DND-41 (cell line): Measurements from ENCODE around the gene LTBR.

Experiments used
- ATAC-seq: fragments of 200-7000 bp; cut with Tn5 transposase; 3 replicates; pipeline ENCODE4 v1.9.1; 2021; ENCODE audit warnings: low read depth; ENCODE audit not compliant: insufficient read depth
- DNase-seq: peaks from one replicate; pipeline ENCODE4 v3.0.0-alpha.2; 2020
- H2AFZ ChIP-seq: 2 replicates; pipeline ENCODE4 v1.6.0; 2012; ENCODE audit warnings: low read depth, low read length
- H3K27ac ChIP-seq: 2 replicates; pipeline ENCODE4 v1.5.1; 2012; ENCODE audit warnings: low read length, inconsistent platforms
- H3K27me3 ChIP-seq: fragments of 200-600 bp; sonication (generic); 2 replicates; pipeline ENCODE4 v1.6.0; 2012; ENCODE audit warnings: low read length, mild to moderate bottlenecking, inconsistent platforms; ENCODE audit not compliant: insufficient read depth, poor library complexity
- H3K36me3 ChIP-seq: 2 replicates; pipeline ENCODE4 v1.5.1; 2012; ENCODE audit warnings: low read length, inconsistent platforms; ENCODE audit not compliant: insufficient read depth
- H3K4me1 ChIP-seq: 2 replicates; pipeline ENCODE4 v1.5.1; 2012; ENCODE audit warnings: mild to moderate bottlenecking, low read length; ENCODE audit not compliant: insufficient read depth
- H3K4me2 ChIP-seq: 2 replicates; pipeline ENCODE4 v1.6.0; 2012; ENCODE audit warnings: mild to moderate bottlenecking, moderate library complexity, low read length, inconsistent platforms; ENCODE audit not compliant: insufficient read depth
- H3K4me3 ChIP-seq, 2 experiments: fragments of 200-600 bp in 1 of 2; shearing (Covaris generic) in 1 of 2; 2 replicates each; pipeline ENCODE4 v1.5.1; 2012 to 2016; ENCODE audit warnings: inconsistent platforms in 2 of 2, low read length in 2 of 2, mild to moderate bottlenecking in 2 of 2, low read depth in 1 of 2, moderate library complexity in 1 of 2
- H3K79me2 ChIP-seq: 2 replicates; pipeline ENCODE4 v1.6.0; 2012; ENCODE audit warnings: low read length, inconsistent platforms; ENCODE audit not compliant: insufficient read depth
- H3K9ac ChIP-seq: 2 replicates; pipeline ENCODE4 v1.6.0; 2012; ENCODE audit warnings: low read depth, mild to moderate bottlenecking, inconsistent platforms, low read length, moderate library complexity
- H3K9me3 ChIP-seq: 2 replicates; pipeline ENCODE4 v1.5.1; 2012; ENCODE audit warnings: low read length, moderate library complexity, mild to moderate bottlenecking, inconsistent platforms; ENCODE audit not compliant: insufficient read depth, severe bottlenecking
- H4K20me1 ChIP-seq: 2 replicates; pipeline ENCODE4 v1.6.0; 2012; ENCODE audit warnings: low read length; ENCODE audit not compliant: insufficient read depth
- CTCF ChIP-seq: IDR thresholded peaks from 2 replicates; pipeline ENCODE4 v1.5.1; 2012; ENCODE audit warnings: borderline replicate concordance, low read length, moderate library complexity, mild to moderate bottlenecking; ENCODE audit not compliant: poor library complexity, severe bottlenecking; ENCODE audit errors: extremely low read depth
- EZH2 ChIP-seq: IDR thresholded peaks from 3 replicates; pipeline ENCODE4 v1.6.1; 2012; ENCODE audit warnings: borderline replicate concordance, low read depth, mild to moderate bottlenecking, moderate library complexity, low read length, inconsistent platforms; ENCODE audit not compliant: severe bottlenecking

LTBR gene

GRCh38 chr12:6387541-6387940 lies 3.6 kb downstream of the LTBR start:
- DNase-seq: no peak
- no peak for ATAC-seq
- Histone ChIP-seq H3K9ac (no peak overlapping the region), H3K4me1 (no peaks in the 10 kb centered on the region), H3K27ac (no peak overlapping the region), H3K79me2 (no peaks in the 10 kb centered on the region), H3K9me3 (no peaks in the 10 kb centered on the region), H2AFZ (no peak overlapping the region), H4K20me1 (no peaks in the 10 kb centered on the region), H3K4me3 (no peak overlapping the region), H3K36me3 (no peaks in the 10 kb centered on the region), H3K4me2 (no peak overlapping the region), H3K27me3 (peaks cover 11% of the 10 kb centered on the region)
- TF ChIP-seq CTCF: no peak

- no peaks in the 10 kb centered on the region for H3K79me2 ChIP-seq
- no peak overlapping the region for H3K4me3 ChIP-seq
- no peaks in the 10 kb centered on the region for H3K9me3 ChIP-seq
- TF ChIP-seq CTCF: no peak
- no peak for TF ChIP-seq EZH2
- H3K36me3 ChIP-seq: no peaks in the 10 kb centered on the region
- H3K27me3 ChIP-seq: peaks cover 11% of the 10 kb centered on the region
- no peak overlapping the region for H3K27ac ChIP-seq
- H3K9ac ChIP-seq: no peak overlapping the region
- ATAC-seq (no peak), DNase-seq (no peak)
- H2AFZ ChIP-seq: no peak overlapping the region
- no peak overlapping the region for H3K4me2 ChIP-seq
- H4K20me1 ChIP-seq: no peaks in the 10 kb centered on the region
- no peaks in the 10 kb centered on the region for H3K4me1 ChIP-seq
Measured at GRCh38 chr12:6390084-6390799, 6.3 kb downstream of the LTBR start.

- Histone ChIP-seq H3K4me2 (no peak overlapping the region), H3K27me3 (peaks cover 11% of the 10 kb centered on the region), H3K79me2 (no peaks in the 10 kb centered on the region), H4K20me1 (no peaks in the 10 kb centered on the region), H3K36me3 (no peaks in the 10 kb centered on the region), H3K9ac (no peak overlapping the region), H3K4me3 (no peak overlapping the region), H3K27ac (no peak overlapping the region), H2AFZ (no peak overlapping the region), H3K4me1 (no peaks in the 10 kb centered on the region), H3K9me3 (no peaks in the 10 kb centered on the region)
- DNase-seq (no peak), ATAC-seq (no peak)
- no peak for TF ChIP-seq EZH2
- TF ChIP-seq CTCF: no peak
Measured at GRCh38 chr12:6391013-6391412, 7.1 kb downstream of the LTBR start.

- no peaks in the 10 kb centered on the region for H3K4me1 ChIP-seq
- ATAC-seq (no peak), DNase-seq (no peak)
- no peak overlapping the region for H3K4me3 ChIP-seq
- TF ChIP-seq CTCF: no peak
- no peak for TF ChIP-seq EZH2
- peaks cover 9% of the 10 kb centered on the region for H3K27me3 ChIP-seq
- H3K4me2 ChIP-seq: no peak overlapping the region
- H3K9me3 ChIP-seq: no peaks in the 10 kb centered on the region
- no peaks in the 10 kb centered on the region for H3K79me2 ChIP-seq
- H3K36me3 ChIP-seq: no peaks in the 10 kb centered on the region
- H2AFZ ChIP-seq: no peak overlapping the region
- H4K20me1 ChIP-seq: no peaks in the 10 kb centered on the region
- H3K27ac ChIP-seq: no peak overlapping the region
- H3K9ac ChIP-seq: no peak overlapping the region
Measured at GRCh38 chr12:6392504-6392903, 8.5 kb downstream of the LTBR start.
